Gastrocnemius medialis (tissue), 4 donors: Measurements from ENCODE around the gene DPPA5. TPM values are rescaled to one million over a fixed set of nuclear protein-coding genes. Genes with fewer than 3 reads are reported as not detected.
"Not testable (repeated sequence)": the region's sequence is repeated elsewhere in the genome, so short reads cannot be mapped to it uniquely, and the experiment has no call there.

Experiments used
- ATAC-seq, 2 donors: fragments of 150-250 bp; one replicate each; pipeline ENCODE4 v1.9.1; 2016
- DNase-seq, 2 donors: peaks; one replicate each; pipeline ENCODE4 v3.0.0-alpha.2; 2019
- H3K27ac ChIP-seq, 4 donors: fragments of 200-600 bp; sonication (generic); 1 replicate in 1 of 4; 2 replicates in 3 of 4; pipeline ENCODE4 v1.5.1; 2016 to 2018; ENCODE audit warnings: mild to moderate bottlenecking in 2 of 4, moderate library complexity in 1 of 4
- H3K27me3 ChIP-seq, 3 donors: fragments of 200-600 bp; sonication (generic) in 2 of 3; 1 replicate in 1 of 3; 2 replicates in 2 of 3; pipeline versions ENCODE4 v1.5.1 to v1.6.0; 2016 to 2019; ENCODE audit warnings: mild to moderate bottlenecking in 1 of 3, moderate library complexity in 1 of 3
- H3K36me3 ChIP-seq, 2 donors: fragments of 200-600 bp; sonication (generic) in 1 of 2; one replicate each; pipeline ENCODE4 v1.5.1; 2017 to 2018
- H3K4me1 ChIP-seq, 2 donors: fragments of 200-600 bp; sonication (generic) in 1 of 2; one replicate each; pipeline ENCODE4 v1.5.1; 2016 to 2017; ENCODE audit warnings: mild to moderate bottlenecking in 2 of 2
- H3K4me3 ChIP-seq, 4 donors: fragments of 200-600 bp; sonication (generic) in 3 of 4; 1 replicate in 1 of 4; 2 replicates in 3 of 4; pipeline ENCODE4 v1.5.1; 2016 to 2019; ENCODE audit warnings: mild to moderate bottlenecking in 2 of 4
- H3K9me3 ChIP-seq, 3 donors: fragments of 200-600 bp; sonication (generic) in 2 of 3; 1 replicate in 1 of 3; 2 replicates in 2 of 3; pipeline ENCODE4 v1.5.1; 2016 to 2019
- CTCF ChIP-seq, 5 experiments: fragments of 450-650 bp in 3 of 5; fragments of 200-600 bp in 2 of 5; sonication (generic) in 2 of 5; IDR thresholded peaks in 4 of 5; conservative IDR thresholded peaks in 1 of 5; 1 replicate in 4 of 5; 2 replicates in 1 of 5; pipeline ENCODE4 v1.5.1; 2016 to 2019; ENCODE audit warnings: antibody characterized with exemption in 5 of 5, mild to moderate bottlenecking in 3 of 5, moderate library complexity in 3 of 5
- POLR2A ChIP-seq, 2 donors: fragments of 450-650 bp; IDR thresholded peaks; one replicate each; pipeline ENCODE4 v1.6.1; 2017; ENCODE audit warnings: antibody characterized with exemption in 2 of 2, mild to moderate bottlenecking in 2 of 2, moderate library complexity in 2 of 2
- in situ Hi-C, 4 donors: fragments of 200-750 bp; cut with MboI; loops; one replicate each; pipeline versions ENCODE4 v1.15.0 to v1.8.0; 2017; ENCODE audit warnings: low sequenced_read_pairs in 4 of 4
- intact Hi-C: fragments of 100-400 bp; cut with DNase I; formaldehyde crosslinking; loops from one replicate; pipeline ENCODE4 v1.15.1; 2023; ENCODE audit warnings: low total_unique reads
- total RNA-seq, 4 donors: library from RNA; depleted of rRNA; stranded (reverse); fragments of >200 nt; gene quantifications; one replicate each; pipeline versions ENCODE4 v1.1.0 to v1.2.3, GENCODE V29; 2016

The DPPA5 gene
- total RNA-seq, 4 donors from 2014 or later: not detected

GRCh38 chr6:73309535-73309784 lies 44.6 kb downstream of the DPPA5 start:
- no peaks in the 10 kb centered on the region for H3K9me3 ChIP-seq
- ATAC-seq: no peak
- peaks cover 13 to 31% (median 19%) of the 10 kb centered on the region in 3 donors for H3K27me3 ChIP-seq
- H3K4me1 ChIP-seq: peaks cover 3 to 5% of the 10 kb centered on the region in 2 donors
- intact Hi-C loops (no loop called here), in situ Hi-C loops (no loop called here)
- no peak overlapping the region for H3K27ac ChIP-seq
- TF ChIP-seq CTCF (IDR thresholded peaks at IDR 0.05 in 4 of 5, conservative IDR thresholded peaks at IDR 0.05 in 1 of 5) (no peak), POLR2A (IDR thresholded peaks at IDR 0.05) (no peak)
- no peaks in the 10 kb centered on the region for H3K36me3 ChIP-seq
- no peak for DNase-seq
- H3K4me3 ChIP-seq: peak overlapping the region; percentile 48 to 59 (median 53)

- Histone ChIP-seq H3K4me1 (peaks cover 3 to 5% of the 10 kb centered on the region in 2 donors), H3K4me3 (peak overlapping the region; percentile 48 to 59 (median 53)), H3K36me3 (no peaks in the 10 kb centered on the region), H3K9me3 (no peaks in the 10 kb centered on the region), H3K27me3 (peaks cover 13 to 28% (median 19%) of the 10 kb centered on the region in 3 donors), H3K27ac (no peak overlapping the region)
- DNase-seq (no peak), ATAC-seq (no peak)
- in situ Hi-C loops: no loop called here
- intact Hi-C loops: no loop called here
- TF ChIP-seq POLR2A (IDR thresholded peaks at IDR 0.05) (no peak), CTCF (IDR thresholded peaks at IDR 0.05 in 4 of 5, conservative IDR thresholded peaks at IDR 0.05 in 1 of 5) (no peak)
Observed at GRCh38 chr6:73308712-73309534, 45.2 kb downstream of the DPPA5 start.

- H3K4me1 ChIP-seq, ATAC-seq, DNase-seq, H3K9me3 ChIP-seq, H3K27ac ChIP-seq, intact Hi-C loops, in situ Hi-C loops, H3K4me3 ChIP-seq, H3K36me3 ChIP-seq: not testable (repeated sequence)
- peaks cover 10 to 13% (median 11%) of the 10 kb centered on the region in 3 donors for H3K27me3 ChIP-seq
Observed at GRCh38 chr6:73303773-73304172, 50.3 kb downstream of the DPPA5 start.

Other genes starting within 250 kb of the DPPA5 start
- not detected for gene KHDC1L, start 128.8 kb downstream of the DPPA5 start, total RNA-seq
- gene KHDC1, start 91.1 kb downstream of the DPPA5 start, total RNA-seq: not detected
- gene KHDC3L, start 8.4 kb upstream of the DPPA5 start, total RNA-seq: not detected
- gene OOEP, start 15.6 kb upstream of the DPPA5 start, total RNA-seq: not detected
- 1 to 10 TPM in 1 of 4 donors, not detected in 3; 1.1 TPM for gene DDX43, start 40.6 kb upstream of the DPPA5 start, total RNA-seq
- 1 to 10 TPM in 2 of 4 donors, under 1 TPM in 2; 0.49 to 1.6 (median 1.2) TPM for gene CGAS, start 98.0 kb upstream of the DPPA5 start, total RNA-seq
- gene MTO1, start 107.5 kb upstream of the DPPA5 start, total RNA-seq: 10 to 100 TPM; 16.4 to 43.4 (median 21.9) TPM
- 1,000 to 10,000 TPM in 3 of 4 donors, 100 to 1,000 TPM in 1; 846 to 1,271 (median 1,198) TPM for gene EEF1A1, start 166.8 kb upstream of the DPPA5 start, total RNA-seq